ENCODE data around the gene DTNB.
"Not testable (repeated sequence)": the region's sequence is repeated elsewhere in the genome, so short reads cannot be mapped to it uniquely, and the experiment has no call there.

The DTNB gene

GRCh38 chr2:25585189-25585588 lies 88.2 kb downstream of the DTNB start:
- DNase-seq = no peak

GRCh38 chr2:25582077-25582830 lies 91.1 kb downstream of the DTNB start:
- no peak for DNase-seq

GRCh38 chr2:25576596-25576995 lies 96.8 kb downstream of the DTNB start:
- DNase-seq = no peak

GRCh38 chr2:25572638-25573037 lies 100.7 kb downstream of the DTNB start:
- no peak for DNase-seq

- no peak for DNase-seq
Observed at GRCh38 chr2:25570161-25570845, 103.1 kb downstream of the DTNB start.

- peak in 1 of 2 donors; percentile 72 for DNase-seq
Observed at GRCh38 chr2:25567406-25567805, 106.0 kb downstream of the DTNB start.

GRCh38 chr2:25566694-25567093 lies 106.7 kb downstream of the DTNB start:
- peak; percentile 14 to 59 for DNase-seq

- no peak for DNase-seq
Observed at GRCh38 chr2:25566094-25566493, 107.3 kb downstream of the DTNB start.

- no peak for DNase-seq
Observed at GRCh38 chr2:25561136-25561850, 112.1 kb downstream of the DTNB start.

GRCh38 chr2:25559148-25559547 lies 114.2 kb downstream of the DTNB start:
- DNase-seq = no peak

- peak; percentile 11 to 96 for DNase-seq
Observed at GRCh38 chr2:25558262-25558661, 115.1 kb downstream of the DTNB start.

- DNase-seq = no peak
Observed at GRCh38 chr2:25557179-25558036, 116.0 kb downstream of the DTNB start.

- DNase-seq = no peak
Observed at GRCh38 chr2:25552318-25552717, 121.1 kb downstream of the DTNB start.

- DNase-seq = no peak
Observed at GRCh38 chr2:25551316-25551715, 122.1 kb downstream of the DTNB start.

- not testable (repeated sequence) for DNase-seq
Observed at GRCh38 chr2:25549571-25549970, 123.8 kb downstream of the DTNB start.

- DNase-seq = no peak
Observed at GRCh38 chr2:25548601-25549000, 124.8 kb downstream of the DTNB start.

- DNase-seq = no peak
Observed at GRCh38 chr2:25546852-25547251, 126.5 kb downstream of the DTNB start.

GRCh38 chr2:25545899-25546298 lies 127.5 kb downstream of the DTNB start:
- no peak for DNase-seq

- DNase-seq = no peak
Observed at GRCh38 chr2:25544445-25544844, 128.9 kb downstream of the DTNB start.

GRCh38 chr2:25543939-25544338 lies 129.4 kb downstream of the DTNB start:
- DNase-seq = no peak

GRCh38 chr2:25541378-25541777 lies 132.0 kb downstream of the DTNB start:
- DNase-seq = no peak

- no peak for DNase-seq
Observed at GRCh38 chr2:25539136-25539535, 134.2 kb downstream of the DTNB start.

- no peak for DNase-seq
Observed at GRCh38 chr2:25537526-25537925, 135.9 kb downstream of the DTNB start.
